Lower leg skin (tissue), 3 donors: ENCODE measurements around the gene MTCH2.

ENCODE experiments used
- POLR2A ChIP-seq, 2 donors: fragments of 450-650 bp; IDR thresholded peaks; one replicate each; pipeline ENCODE4 v1.6.1; 2016 to 2017; ENCODE audit warnings: antibody characterized with exemption in 2 of 2, mild to moderate bottlenecking in 1 of 2, moderate library complexity in 1 of 2
- TF ChIP-seq, protein P1 (sequence below), 3 donors: fragments of 450-650 bp; IDR thresholded peaks; one replicate each; pipeline ENCODE4 v1.5.1; 2016; ENCODE audit warnings: antibody characterized with exemption in 3 of 3, mild to moderate bottlenecking in 3 of 3, moderate library complexity in 2 of 3

DNA sequence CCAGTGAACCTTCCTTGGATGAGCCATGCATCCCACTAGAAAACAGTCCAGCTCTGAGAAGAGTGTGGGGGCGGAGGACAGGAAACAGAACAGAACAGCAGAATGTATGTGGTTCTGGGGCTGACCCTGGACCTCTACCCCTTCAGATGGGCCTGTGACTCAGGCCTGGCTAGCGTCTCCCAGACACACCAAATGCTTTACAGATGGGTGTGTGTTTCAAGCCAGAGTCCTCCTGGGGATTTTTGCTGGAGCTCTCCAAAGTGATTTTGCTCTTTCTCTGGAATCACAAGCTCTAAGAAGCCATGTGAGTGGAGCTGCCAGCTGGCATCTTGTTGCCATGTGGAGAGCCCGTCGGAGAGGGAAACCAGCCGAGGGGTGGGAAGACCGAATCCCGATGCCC, 35.0 kb downstream of the MTCH2 start:
- TF ChIP-seq, protein P1, sequence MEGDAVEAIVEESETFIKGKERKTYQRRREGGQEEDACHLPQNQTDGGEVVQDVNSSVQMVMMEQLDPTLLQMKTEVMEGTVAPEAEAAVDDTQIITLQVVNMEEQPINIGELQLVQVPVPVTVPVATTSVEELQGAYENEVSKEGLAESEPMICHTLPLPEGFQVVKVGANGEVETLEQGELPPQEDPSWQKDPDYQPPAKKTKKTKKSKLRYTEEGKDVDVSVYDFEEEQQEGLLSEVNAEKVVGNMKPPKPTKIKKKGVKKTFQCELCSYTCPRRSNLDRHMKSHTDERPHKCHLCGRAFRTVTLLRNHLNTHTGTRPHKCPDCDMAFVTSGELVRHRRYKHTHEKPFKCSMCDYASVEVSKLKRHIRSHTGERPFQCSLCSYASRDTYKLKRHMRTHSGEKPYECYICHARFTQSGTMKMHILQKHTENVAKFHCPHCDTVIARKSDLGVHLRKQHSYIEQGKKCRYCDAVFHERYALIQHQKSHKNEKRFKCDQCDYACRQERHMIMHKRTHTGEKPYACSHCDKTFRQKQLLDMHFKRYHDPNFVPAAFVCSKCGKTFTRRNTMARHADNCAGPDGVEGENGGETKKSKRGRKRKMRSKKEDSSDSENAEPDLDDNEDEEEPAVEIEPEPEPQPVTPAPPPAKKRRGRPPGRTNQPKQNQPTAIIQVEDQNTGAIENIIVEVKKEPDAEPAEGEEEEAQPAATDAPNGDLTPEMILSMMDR (IDR thresholded peaks at IDR 0.05): no peak
- no peak for TF ChIP-seq POLR2A (IDR thresholded peaks at IDR 0.05)
